Fibroblast of lung (primary cell): ENCODE measurements around the gene LAGE3. TPM values are rescaled to one million over a fixed set of nuclear protein-coding genes. Genes with fewer than 3 reads are reported as not detected.
"Not testable (repeated sequence)": the region's sequence is repeated elsewhere in the genome, so short reads cannot be mapped to it uniquely, and the experiment has no call there.

Experiments used
- DNase-seq, 2 donors: peaks; one replicate each; pipeline versions ENCODE4 v3.0.0 to v3.0.0-alpha.2; 2010; ENCODE audit warnings: low read depth in 2 of 2
- H2AFZ ChIP-seq: 2 replicates; pipeline ENCODE4 v1.5.1; 2012; ENCODE audit warnings: low read length, control low read depth, inconsistent platforms
- H3K27ac ChIP-seq: 2 replicates; pipeline ENCODE4 v1.5.1; 2011; ENCODE audit warnings: low read length, control low read depth; ENCODE audit not compliant: insufficient read depth
- H3K27me3 ChIP-seq: 2 replicates; pipeline ENCODE4 v1.5.1; 2011; ENCODE audit warnings: mild to moderate bottlenecking, low read length; ENCODE audit not compliant: control insufficient read depth, insufficient read depth
- H3K36me3 ChIP-seq: 2 replicates; pipeline ENCODE4 v1.5.1; 2011; ENCODE audit warnings: low read length; ENCODE audit not compliant: control insufficient read depth, insufficient read depth
- H3K4me1 ChIP-seq: 2 replicates; pipeline ENCODE4 v1.5.1; 2011; ENCODE audit warnings: low read length; ENCODE audit not compliant: control insufficient read depth, insufficient read depth; ENCODE audit errors: extremely low read depth
- H3K4me2 ChIP-seq: 2 replicates; pipeline ENCODE4 v1.5.1; 2011; ENCODE audit warnings: low read length, control low read depth; ENCODE audit not compliant: insufficient read depth; ENCODE audit errors: extremely low read depth
- H3K4me3 ChIP-seq, 4 experiments: fragments of 200-600 bp in 1 of 4; sonication (generic) in 1 of 4; replicated peaks in 1 of 4; 2 replicates each; pipeline ENCODE4 v1.5.1; 2011 to 2016; ENCODE audit warnings: low read length in 4 of 4, low read depth in 3 of 4, mild to moderate bottlenecking in 3 of 4, control low read depth in 2 of 4, inconsistent platforms in 1 of 4, mixed read lengths in 1 of 4; ENCODE audit not compliant: insufficient read depth in 1 of 4; ENCODE audit errors: control extremely low read depth in 1 of 4
- H3K79me2 ChIP-seq: 2 replicates; pipeline ENCODE4 v1.5.1; 2012; ENCODE audit warnings: mild to moderate bottlenecking, low read length, inconsistent platforms; ENCODE audit not compliant: control insufficient read depth, insufficient read depth
- H3K9ac ChIP-seq: 2 replicates; pipeline ENCODE4 v1.5.1; 2011; ENCODE audit warnings: mild to moderate bottlenecking, low read length, control low read depth; ENCODE audit not compliant: insufficient read depth
- H3K9me3 ChIP-seq: 2 replicates; pipeline ENCODE4 v1.5.1; 2012; ENCODE audit warnings: low read depth, low read length; ENCODE audit not compliant: control insufficient read depth, insufficient read depth
- H4K20me1 ChIP-seq: 2 replicates; pipeline ENCODE4 v1.5.1; 2011; ENCODE audit warnings: low read length; ENCODE audit not compliant: control insufficient read depth, insufficient read depth; ENCODE audit errors: extremely low read depth
- EZH2 ChIP-seq: IDR thresholded peaks from 2 replicates; pipeline ENCODE4 v1.5.1; 2012; ENCODE audit warnings: low read length, control low read depth, mild to moderate bottlenecking; ENCODE audit errors: missing control alignments
- polyA plus RNA-seq, 2 donors: library from polyadenylated mRNA; depleted of rRNA in 1 of 2; stranded (reverse) in 1 of 2; unstranded in 1 of 2; fragments of >200 nt; gene quantifications; 2 replicates each; pipeline ENCODE4 v1.2.1, GENCODE V29; 2011 to 2012; ENCODE audit warnings: missing spikeins in 1 of 2
- total RNA-seq: library from RNA; depleted of rRNA; stranded (reverse); fragments of >200 nt; gene quantifications from 2 replicates; pipeline ENCODE4 v1.2.1, GENCODE V29; 2014
- TF ChIP-seq, protein P1 (sequence below), 2 donors: IDR thresholded peaks in 1 of 2; conservative IDR thresholded peaks in 1 of 2; 1 replicate in 1 of 2; 2 replicates in 1 of 2; pipeline ENCODE4 v1.5.1; 2011 to 2012; ENCODE audit warnings: low read length in 2 of 2, control low read depth in 1 of 2, inconsistent platforms in 1 of 2, low read depth in 1 of 2, mild to moderate bottlenecking in 1 of 2

Gene LAGE3
- total and polyA plus RNA-seq, 2 donors (not counting 1 experiment from before 2014, with no cell fraction given) = 6.4 to 13.4 TPM

- H4K20me1 ChIP-seq = no peaks in the 10 kb centered on the region
- H3K4me3 ChIP-seq = no peak overlapping the region
- no peak overlapping the region for H3K9ac ChIP-seq
- H3K27ac ChIP-seq = no peak overlapping the region
- DNase-seq = no peak
- no peaks in the 10 kb centered on the region for H3K36me3 ChIP-seq
- no peak overlapping the region for H3K4me2 ChIP-seq
- peaks cover 3% of the 10 kb centered on the region for H3K4me1 ChIP-seq
- H3K27me3 ChIP-seq = no peaks in the 10 kb centered on the region
- no peak overlapping the region for H2AFZ ChIP-seq
- no peaks in the 10 kb centered on the region for H3K9me3 ChIP-seq
- H3K79me2 ChIP-seq = no peaks in the 10 kb centered on the region
- no peak for TF ChIP-seq EZH2
- TF ChIP-seq, protein P1, sequence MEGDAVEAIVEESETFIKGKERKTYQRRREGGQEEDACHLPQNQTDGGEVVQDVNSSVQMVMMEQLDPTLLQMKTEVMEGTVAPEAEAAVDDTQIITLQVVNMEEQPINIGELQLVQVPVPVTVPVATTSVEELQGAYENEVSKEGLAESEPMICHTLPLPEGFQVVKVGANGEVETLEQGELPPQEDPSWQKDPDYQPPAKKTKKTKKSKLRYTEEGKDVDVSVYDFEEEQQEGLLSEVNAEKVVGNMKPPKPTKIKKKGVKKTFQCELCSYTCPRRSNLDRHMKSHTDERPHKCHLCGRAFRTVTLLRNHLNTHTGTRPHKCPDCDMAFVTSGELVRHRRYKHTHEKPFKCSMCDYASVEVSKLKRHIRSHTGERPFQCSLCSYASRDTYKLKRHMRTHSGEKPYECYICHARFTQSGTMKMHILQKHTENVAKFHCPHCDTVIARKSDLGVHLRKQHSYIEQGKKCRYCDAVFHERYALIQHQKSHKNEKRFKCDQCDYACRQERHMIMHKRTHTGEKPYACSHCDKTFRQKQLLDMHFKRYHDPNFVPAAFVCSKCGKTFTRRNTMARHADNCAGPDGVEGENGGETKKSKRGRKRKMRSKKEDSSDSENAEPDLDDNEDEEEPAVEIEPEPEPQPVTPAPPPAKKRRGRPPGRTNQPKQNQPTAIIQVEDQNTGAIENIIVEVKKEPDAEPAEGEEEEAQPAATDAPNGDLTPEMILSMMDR (conservative IDR thresholded peaks at IDR 0.05 in 1 of 2, IDR thresholded peaks at IDR 0.05 in 1 of 2; ENCODE audit: low read depth in 1 of 2, low read length in 2 of 2) = no peak
Observed at GRCh38 chrX:154502098-154502497, 23.0 kb upstream of the LAGE3 start.

- not testable (repeated sequence) for H3K27me3 ChIP-seq, H3K9ac ChIP-seq, H3K9me3 ChIP-seq, H4K20me1 ChIP-seq, H3K79me2 ChIP-seq, H2AFZ ChIP-seq, DNase-seq, H3K27ac ChIP-seq, H3K36me3 ChIP-seq, H3K4me2 ChIP-seq, H3K4me1 ChIP-seq, H3K4me3 ChIP-seq
Observed at GRCh38 chrX:154501423-154501822, 22.3 kb upstream of the LAGE3 start.

- not testable (repeated sequence) for H3K4me3 ChIP-seq, H3K4me1 ChIP-seq, H4K20me1 ChIP-seq, H3K4me2 ChIP-seq, H2AFZ ChIP-seq, H3K36me3 ChIP-seq, H3K9ac ChIP-seq, H3K79me2 ChIP-seq, DNase-seq, H3K27ac ChIP-seq, H3K27me3 ChIP-seq, H3K9me3 ChIP-seq
Observed at GRCh38 chrX:154496591-154497137, 17.6 kb upstream of the LAGE3 start.

DNA sequence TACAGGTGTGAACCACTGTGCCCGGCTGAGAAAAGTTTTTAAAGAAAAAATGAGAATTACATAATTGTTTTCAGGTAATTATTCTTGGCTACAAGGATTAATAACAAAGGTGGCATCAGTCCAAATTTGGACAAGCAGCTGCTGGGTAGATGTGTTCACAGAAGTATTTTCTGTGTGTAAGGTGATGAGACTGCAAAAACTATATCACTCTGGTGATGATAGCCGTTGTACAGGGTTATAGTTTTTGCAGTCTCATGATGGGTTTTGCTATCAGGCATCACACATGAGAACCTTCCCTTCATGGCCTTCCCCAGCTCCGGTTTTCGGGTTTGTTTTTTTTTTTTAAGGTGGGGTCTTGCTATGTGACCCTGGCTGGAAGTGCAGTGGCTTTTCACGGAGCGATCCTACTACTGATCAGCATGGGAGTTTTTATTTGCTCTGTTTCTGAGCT, 16.4 kb upstream of the LAGE3 start:
- no peak overlapping the region for H3K9ac ChIP-seq
- no peaks in the 10 kb centered on the region for H3K4me1 ChIP-seq
- no peak overlapping the region for H3K27ac ChIP-seq
- TF ChIP-seq, protein P1 (conservative IDR thresholded peaks at IDR 0.05 in 1 of 2, IDR thresholded peaks at IDR 0.05 in 1 of 2; ENCODE audit: low read depth in 1 of 2, low read length in 2 of 2) = no peak
- TF ChIP-seq EZH2 = no peak
- H3K4me3 ChIP-seq = no peak overlapping the region
- no peak overlapping the region for H3K4me2 ChIP-seq
- no peaks in the 10 kb centered on the region for H3K9me3 ChIP-seq
- H3K36me3 ChIP-seq = no peaks in the 10 kb centered on the region
- no peaks in the 10 kb centered on the region for H4K20me1 ChIP-seq
- no peak for DNase-seq
- H2AFZ ChIP-seq = no peak overlapping the region
- H3K79me2 ChIP-seq = no peaks in the 10 kb centered on the region
- no peaks in the 10 kb centered on the region for H3K27me3 ChIP-seq
